HG03469 (cell line): ENCODE measurements around the gene DLX1.

Experiments
- ATAC-seq: cut with Tn5 transposase; IDR thresholded peaks from one replicate; pipeline ENCODE4 v1.9.1; 2021; ENCODE audit warnings: mild to moderate bottlenecking, moderate library complexity, moderate number of reproducible peaks; ENCODE audit not compliant: unreplicated experiment

DLX1 gene

GRCh38 chr2:172096626-172097547 lies 11.6 kb downstream of the DLX1 start:
- no peak for ATAC-seq

DNA sequence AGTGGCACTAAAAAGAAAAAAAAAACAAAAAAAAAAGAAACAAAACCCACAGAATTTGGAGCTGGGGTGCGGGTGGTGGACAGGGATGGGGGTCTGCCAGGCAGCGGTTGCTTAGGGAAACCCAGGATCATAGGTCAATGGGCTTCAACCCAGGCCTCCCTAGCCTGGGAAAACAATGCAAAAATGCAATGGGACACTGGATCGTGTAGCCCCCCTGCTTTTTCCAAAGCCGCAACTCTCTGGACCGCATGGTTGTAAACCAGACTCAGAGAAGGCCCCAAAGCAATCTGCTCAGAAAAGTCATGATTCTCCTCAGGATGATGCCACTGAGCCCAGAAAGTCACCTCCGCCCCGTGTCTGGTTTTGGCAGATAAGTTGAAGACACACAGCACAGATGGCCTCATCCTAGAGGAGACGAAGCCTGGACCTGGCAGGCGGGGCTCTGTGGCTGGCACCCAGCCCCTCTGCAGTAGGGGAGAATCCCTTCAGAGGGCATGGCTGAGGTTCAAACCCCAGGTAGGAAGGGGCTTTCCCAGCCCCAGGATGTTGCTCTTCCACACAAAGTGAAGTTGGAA lies 12.3 kb downstream of the DLX1 start:
- no peak for ATAC-seq

DNA sequence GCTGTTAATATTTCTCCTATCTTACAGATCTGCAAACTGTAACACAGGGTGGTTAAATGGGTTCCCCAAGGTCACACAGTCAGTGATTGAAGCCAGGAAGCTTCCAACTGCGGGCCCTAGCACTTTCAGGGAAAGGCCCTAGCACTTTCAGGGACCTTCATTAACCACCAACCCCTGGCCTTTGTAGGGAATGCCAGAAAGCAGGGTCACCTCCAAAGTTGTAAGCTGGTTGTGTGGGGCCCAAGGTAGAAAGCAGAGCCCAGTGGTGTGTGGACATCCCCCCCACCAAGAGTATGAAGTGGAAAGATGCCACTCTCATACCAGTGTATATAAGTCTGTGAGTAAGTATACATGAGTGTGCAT lies 13.0 kb downstream of the DLX1 start:
- ATAC-seq, result no peak

- ATAC-seq, result no peak
These were observed 13.6 kb downstream of the DLX1 start for GRCh38 chr2:172098650-172099471.

GRCh38 chr2:172099472-172100079 lies 14.3 kb downstream of the DLX1 start:
- no peak for ATAC-seq

GRCh38 chr2:172100080-172100934 lies 15.0 kb downstream of the DLX1 start:
- ATAC-seq, result no peak

DNA sequence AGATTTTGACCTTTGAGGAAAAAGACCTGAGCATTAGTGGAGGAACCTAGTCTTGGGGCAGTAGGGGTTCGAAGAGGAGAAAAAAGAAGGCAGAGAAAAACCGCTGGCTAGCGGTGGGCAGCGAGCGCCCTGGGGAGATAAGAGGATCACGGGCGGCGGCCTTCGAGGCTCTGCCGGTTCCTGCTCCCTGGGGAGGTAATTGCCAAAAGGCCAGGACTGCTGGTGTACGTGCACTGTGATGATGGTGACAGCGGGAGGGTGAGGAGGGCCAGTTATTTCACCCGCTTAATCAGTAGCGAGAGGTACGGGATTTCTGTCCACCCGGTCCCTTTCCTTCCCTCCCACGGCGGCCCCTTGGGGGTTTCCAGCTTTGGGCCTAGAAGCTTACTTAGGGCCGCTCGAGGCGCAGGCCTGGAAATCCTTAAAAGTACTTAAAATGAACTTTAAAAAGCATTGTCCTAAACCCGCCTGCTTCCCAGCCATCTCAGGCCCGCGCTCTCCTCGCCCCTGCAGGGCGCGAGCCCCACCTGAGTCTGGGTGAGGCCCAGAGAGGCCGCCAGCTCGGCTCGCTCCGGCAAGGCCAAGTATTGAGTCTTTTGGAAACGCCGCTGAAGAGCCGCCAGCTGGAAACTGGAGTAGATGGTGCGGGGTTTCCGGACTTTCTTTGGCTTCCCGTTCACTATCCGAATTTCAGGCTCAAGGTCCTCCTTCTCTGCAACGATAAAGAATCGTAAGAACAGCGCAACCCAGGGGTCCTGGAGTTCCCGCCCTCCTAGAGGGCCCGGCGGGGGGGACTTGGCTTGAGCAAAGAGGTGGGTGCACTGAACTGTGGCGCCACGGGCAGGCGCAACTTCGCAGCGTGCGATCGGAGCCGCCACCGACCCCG lies 15.9 kb downstream of the DLX1 start:
- ATAC-seq, result no peak

DNA sequence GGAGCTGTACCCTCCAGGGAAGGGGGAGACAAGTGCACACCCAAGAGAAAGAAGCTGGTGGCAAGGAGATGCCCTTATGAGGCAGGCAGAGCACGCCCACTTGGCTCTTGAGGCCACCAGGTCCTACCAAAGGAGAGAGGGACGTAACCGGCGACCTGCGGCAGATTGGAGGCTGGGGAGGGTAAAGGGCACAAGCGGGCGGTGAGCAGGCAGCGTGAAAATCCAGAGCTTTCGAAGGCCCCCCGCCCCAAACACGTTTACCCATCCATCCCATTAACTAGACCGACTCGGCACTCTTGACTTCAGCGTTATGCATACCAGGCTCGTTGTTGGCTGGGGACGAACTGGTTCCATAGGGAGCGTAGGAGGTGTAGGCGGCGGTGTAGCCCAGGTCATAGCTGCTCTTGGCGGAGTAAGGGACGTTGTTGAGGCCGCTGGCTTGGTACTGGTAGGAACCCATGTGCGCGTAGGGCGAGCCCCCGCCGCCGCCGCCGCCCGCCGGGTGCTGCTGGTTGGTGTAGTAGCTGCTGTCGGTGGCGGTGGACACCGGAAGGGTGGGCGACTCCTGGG lies 16.6 kb downstream of the DLX1 start:
- no peak for ATAC-seq

DNA sequence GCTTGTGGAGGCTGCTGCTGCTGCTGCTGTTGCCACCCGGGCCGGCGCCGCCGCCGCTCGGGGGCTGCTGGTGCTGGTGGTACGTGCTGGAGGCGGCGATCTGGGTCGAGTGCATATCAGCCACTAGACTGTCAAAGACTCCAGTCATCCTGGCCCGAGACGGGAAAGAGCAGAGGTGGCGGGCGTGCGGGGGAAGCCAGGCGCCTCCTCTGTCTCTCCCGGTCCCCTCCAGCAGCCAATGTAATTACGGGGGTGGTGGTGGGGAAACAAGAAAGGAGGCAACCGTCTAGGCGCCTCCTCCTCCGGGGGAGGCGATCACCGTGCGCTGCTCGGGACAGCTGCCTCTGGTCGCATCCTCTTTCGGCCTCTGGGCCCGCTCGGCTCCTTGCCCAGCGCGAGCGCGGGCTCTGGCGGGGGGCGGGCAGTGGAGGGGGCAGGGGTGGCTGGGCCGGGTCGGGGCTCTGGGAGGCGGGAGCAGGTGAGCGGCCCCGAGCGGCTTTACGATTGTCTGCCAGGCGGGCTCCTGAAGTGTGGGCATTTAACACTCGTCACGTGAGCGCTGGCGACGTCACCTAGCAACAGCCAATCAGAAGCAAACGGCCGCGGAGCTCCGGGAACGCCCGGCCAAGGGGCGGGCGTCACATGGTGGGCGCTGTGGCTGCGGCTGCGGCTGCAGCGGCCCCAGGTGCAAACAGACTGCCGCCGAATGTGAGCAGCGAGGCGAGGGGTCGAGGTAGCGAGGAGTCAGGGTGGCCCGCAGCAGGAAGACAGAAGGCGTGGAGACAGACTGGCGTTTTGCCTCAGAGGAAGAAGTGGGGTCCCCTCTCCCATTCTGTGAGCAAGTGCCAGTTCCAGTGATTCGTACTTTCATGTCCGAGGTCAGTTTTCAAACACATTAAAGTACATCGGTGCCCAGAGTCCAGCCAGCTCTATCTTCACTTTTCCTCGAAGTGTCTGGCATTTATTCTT lies 17.4 kb downstream of the DLX1 start, which contains the start of gene DLX2:
TSS of gene DLX2 (minus strand) at position 510 of the 969 bp plus-strand sequence. CDS start at position 148, 362 bp downstream.
- peak; percentile 36 for ATAC-seq

DNA sequence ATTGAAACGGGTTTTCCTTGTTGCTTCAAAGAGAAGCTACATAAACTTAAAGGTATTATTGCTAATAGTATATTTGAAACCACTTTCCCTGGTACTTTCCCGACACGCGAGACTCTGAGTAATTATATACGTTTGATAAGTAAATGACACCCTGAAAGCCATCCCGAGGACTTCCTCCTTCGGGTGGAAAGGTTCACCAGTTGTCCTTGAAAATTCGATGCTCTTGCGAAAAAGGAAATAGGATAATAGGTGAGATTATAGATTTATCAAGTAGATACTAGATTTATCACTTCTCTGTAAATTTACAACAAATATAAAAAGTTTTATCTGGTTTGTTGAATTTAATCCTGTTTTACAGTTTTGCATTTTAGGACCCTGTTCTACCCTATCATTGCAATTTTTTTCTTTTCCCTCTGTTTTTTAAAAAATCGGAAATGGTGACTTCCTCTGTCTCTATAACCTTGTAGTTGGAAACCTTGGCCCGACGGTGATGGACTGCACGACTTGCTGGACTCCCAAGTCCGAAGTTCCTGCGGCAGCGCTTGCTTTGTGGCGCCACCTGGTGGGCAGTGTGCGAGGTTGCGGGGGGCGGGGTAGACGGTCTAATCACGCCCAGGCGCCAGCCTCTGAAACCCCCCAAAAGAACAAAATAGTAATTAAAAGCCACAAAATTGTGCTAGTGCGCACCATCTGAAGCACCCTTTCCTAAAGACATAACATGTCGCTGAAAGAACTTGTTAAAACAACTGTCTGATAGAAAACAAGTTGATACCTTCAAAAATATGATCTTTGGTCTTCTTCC lies 18.4 kb downstream of the DLX1 start:
- no peak for ATAC-seq

- ATAC-seq, result no peak
These were observed 20.3 kb downstream of the DLX1 start for GRCh38 chr2:172105471-172106107.

- ATAC-seq, result no peak
These were observed 21.0 kb downstream of the DLX1 start for GRCh38 chr2:172106108-172106961.

GRCh38 chr2:172107690-172108586 lies 22.6 kb downstream of the DLX1 start:
- no peak for ATAC-seq

GRCh38 chr2:172108587-172108930 lies 23.3 kb downstream of the DLX1 start:
- no peak for ATAC-seq
